ENCODE results near the gene GSKIP.

DNA sequence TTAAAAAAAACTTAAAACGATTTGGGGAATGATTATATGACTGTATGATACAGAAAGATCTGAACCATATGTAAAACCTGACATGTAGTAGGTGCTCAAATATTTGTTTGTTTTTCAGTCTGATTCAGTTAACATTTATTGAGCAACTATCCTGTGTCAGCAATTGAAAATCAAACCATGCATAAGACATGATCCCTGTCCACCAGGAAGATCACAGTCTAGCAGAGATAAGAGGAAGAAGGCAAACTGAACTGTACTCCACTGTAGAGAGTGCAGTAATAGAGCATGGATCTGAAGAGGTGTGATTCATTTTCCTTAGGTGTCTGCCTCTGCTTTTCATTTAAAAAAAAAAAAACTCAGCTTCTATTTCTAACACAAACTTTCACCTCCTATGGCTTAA lies 20.7 kb downstream of the GSKIP start:
- TF ChIP-seq, protein P1, sequence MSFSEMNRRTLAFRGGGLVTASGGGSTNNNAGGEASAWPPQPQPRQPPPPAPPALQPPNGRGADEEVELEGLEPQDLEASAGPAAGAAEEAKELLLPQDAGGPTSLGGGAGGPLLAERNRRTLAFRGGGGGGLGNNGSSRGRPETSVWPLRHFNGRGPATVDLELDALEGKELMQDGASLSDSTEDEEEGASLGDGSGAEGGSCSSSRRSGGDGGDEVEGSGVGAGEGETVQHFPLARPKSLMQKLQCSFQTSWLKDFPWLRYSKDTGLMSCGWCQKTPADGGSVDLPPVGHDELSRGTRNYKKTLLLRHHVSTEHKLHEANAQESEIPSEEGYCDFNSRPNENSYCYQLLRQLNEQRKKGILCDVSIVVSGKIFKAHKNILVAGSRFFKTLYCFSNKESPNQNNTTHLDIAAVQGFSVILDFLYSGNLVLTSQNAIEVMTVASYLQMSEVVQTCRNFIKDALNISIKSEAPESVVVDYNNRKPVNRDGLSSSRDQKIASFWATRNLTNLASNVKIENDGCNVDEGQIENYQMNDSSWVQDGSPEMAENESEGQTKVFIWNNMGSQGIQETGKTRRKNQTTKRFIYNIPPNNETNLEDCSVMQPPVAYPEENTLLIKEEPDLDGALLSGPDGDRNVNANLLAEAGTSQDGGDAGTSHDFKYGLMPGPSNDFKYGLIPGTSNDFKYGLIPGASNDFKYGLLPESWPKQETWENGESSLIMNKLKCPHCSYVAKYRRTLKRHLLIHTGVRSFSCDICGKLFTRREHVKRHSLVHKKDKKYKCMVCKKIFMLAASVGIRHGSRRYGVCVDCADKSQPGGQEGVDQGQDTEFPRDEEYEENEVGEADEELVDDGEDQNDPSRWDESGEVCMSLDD (tag by site-specific recombination; IDR thresholded peaks at IDR 0.05) = no peak
- TF ChIP-seq, protein P2, sequence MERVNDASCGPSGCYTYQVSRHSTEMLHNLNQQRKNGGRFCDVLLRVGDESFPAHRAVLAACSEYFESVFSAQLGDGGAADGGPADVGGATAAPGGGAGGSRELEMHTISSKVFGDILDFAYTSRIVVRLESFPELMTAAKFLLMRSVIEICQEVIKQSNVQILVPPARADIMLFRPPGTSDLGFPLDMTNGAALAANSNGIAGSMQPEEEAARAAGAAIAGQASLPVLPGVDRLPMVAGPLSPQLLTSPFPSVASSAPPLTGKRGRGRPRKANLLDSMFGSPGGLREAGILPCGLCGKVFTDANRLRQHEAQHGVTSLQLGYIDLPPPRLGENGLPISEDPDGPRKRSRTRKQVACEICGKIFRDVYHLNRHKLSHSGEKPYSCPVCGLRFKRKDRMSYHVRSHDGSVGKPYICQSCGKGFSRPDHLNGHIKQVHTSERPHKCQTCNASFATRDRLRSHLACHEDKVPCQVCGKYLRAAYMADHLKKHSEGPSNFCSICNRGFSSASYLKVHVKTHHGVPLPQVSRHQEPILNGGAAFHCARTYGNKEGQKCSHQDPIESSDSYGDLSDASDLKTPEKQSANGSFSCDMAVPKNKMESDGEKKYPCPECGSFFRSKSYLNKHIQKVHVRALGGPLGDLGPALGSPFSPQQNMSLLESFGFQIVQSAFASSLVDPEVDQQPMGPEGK (tag by site-specific recombination; IDR thresholded peaks at IDR 0.05) = no peak
- no peak for TF ChIP-seq SP2 (tag by site-specific recombination; IDR thresholded peaks at IDR 0.05)
- TF ChIP-seq, protein P3, sequence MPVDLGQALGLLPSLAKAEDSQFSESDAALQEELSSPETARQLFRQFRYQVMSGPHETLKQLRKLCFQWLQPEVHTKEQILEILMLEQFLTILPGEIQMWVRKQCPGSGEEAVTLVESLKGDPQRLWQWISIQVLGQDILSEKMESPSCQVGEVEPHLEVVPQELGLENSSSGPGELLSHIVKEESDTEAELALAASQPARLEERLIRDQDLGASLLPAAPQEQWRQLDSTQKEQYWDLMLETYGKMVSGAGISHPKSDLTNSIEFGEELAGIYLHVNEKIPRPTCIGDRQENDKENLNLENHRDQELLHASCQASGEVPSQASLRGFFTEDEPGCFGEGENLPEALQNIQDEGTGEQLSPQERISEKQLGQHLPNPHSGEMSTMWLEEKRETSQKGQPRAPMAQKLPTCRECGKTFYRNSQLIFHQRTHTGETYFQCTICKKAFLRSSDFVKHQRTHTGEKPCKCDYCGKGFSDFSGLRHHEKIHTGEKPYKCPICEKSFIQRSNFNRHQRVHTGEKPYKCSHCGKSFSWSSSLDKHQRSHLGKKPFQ (tag by site-specific recombination; IDR thresholded peaks at IDR 0.05) = no peak
